ENCODE measurements around the gene SLC25A45.

DNA sequence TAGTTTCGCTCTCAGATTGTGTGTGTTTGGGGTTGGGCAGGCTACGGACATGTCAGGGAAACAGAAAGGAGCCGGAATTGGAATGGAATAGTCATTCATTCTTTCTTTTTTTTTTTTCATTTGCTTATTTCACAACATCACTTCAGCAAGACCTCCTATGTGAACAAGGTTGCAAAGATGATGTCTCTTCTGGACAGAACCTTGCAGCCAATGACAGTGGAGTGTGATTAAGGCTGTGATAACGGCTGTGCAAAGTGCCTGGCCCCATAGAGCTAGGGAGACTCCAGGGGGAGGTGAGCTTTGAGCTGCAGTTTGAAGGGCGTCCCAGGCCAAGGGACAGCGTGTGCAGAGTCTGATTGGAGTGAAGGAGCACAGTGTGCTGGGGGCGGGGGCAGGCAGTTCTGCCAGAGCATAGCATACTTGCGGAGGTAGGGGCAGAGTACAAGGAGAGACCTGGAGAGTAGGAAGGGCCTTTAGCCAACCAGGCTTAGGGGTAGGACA, 24.5 kb downstream of the SLC25A45 start:
- TF ChIP-seq, protein P1, sequence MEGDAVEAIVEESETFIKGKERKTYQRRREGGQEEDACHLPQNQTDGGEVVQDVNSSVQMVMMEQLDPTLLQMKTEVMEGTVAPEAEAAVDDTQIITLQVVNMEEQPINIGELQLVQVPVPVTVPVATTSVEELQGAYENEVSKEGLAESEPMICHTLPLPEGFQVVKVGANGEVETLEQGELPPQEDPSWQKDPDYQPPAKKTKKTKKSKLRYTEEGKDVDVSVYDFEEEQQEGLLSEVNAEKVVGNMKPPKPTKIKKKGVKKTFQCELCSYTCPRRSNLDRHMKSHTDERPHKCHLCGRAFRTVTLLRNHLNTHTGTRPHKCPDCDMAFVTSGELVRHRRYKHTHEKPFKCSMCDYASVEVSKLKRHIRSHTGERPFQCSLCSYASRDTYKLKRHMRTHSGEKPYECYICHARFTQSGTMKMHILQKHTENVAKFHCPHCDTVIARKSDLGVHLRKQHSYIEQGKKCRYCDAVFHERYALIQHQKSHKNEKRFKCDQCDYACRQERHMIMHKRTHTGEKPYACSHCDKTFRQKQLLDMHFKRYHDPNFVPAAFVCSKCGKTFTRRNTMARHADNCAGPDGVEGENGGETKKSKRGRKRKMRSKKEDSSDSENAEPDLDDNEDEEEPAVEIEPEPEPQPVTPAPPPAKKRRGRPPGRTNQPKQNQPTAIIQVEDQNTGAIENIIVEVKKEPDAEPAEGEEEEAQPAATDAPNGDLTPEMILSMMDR (IDR thresholded peaks at IDR 0.05) = no peak
- no peak for TF ChIP-seq POLR2A (IDR thresholded peaks at IDR 0.05)

All from uterus (tissue), 2 donors.